Vein endothelial cell (primary cell): Measurements from ENCODE around the gene MAGEE2. TPM values are rescaled to one million over a fixed set of nuclear protein-coding genes. Genes with fewer than 3 reads are reported as not detected.

ENCODE experiments used
- total RNA-seq: library from RNA; depleted of rRNA; stranded (reverse); fragments of >200 nt; gene quantifications from 2 replicates; pipeline ENCODE4 v1.2.3, GENCODE V29; 2012

Gene MAGEE2
- total RNA-seq, result not detected in 2 replicates

DNA sequence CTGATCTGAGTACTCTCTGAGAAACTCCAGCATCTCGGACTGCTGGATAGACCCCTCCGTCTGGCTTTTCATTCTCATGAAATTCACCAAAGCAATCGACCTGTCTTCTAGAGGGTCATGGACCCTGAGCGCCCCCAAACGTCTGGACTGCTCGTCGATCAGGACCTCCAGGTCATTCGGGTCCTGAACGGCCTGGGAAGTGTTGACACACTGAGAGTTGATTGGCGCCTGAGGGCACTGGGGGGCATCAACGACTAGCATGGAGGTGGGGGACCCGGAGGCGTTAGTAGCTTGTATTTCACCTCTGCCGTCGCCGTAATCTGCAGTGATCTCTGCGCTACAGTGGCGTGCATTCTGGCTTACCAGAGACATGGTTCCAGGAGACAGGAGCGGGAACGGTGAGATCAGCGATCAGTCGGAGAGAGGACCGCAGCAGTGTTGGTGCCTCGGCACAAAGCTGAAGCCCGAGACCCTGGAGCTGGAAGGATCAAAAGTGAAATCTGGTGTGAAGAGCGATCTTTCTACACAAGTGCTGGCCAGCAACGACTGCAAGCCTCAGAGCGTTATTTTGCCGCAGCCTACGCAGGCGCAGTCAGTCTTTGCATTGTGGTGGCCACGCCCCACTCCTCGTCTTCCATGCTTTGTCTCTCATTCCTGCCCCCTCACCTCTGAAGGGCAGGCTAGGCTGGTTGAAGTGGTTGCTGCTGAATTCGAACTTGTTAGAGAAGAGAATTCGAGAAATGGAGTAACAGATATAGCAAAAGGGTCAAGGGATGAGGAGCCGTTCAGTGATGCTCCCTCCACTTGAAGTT, at the start of gene MAGEE2:
MAGEE2 (minus strand) TSS at position 575 of the 812 bp plus-strand sequence; CDS start at position 372, 203 bp downstream.

